ACHN (cell line): ENCODE measurements around the gene MFAP4.

Experiments used
- DNase-seq: peaks from one replicate; pipeline ENCODE4 v3.0.0-alpha.2; 2015
- in situ Hi-C: cut with HindIII; loops from 2 replicates; pipeline ENCODE4 v1.10.0; 2017; ENCODE audit warnings: low sequenced_read_pairs, low pct_ligation_motif_present, low pct_unique_long_range_greater_than_20kb

The MFAP4 gene

DNA sequence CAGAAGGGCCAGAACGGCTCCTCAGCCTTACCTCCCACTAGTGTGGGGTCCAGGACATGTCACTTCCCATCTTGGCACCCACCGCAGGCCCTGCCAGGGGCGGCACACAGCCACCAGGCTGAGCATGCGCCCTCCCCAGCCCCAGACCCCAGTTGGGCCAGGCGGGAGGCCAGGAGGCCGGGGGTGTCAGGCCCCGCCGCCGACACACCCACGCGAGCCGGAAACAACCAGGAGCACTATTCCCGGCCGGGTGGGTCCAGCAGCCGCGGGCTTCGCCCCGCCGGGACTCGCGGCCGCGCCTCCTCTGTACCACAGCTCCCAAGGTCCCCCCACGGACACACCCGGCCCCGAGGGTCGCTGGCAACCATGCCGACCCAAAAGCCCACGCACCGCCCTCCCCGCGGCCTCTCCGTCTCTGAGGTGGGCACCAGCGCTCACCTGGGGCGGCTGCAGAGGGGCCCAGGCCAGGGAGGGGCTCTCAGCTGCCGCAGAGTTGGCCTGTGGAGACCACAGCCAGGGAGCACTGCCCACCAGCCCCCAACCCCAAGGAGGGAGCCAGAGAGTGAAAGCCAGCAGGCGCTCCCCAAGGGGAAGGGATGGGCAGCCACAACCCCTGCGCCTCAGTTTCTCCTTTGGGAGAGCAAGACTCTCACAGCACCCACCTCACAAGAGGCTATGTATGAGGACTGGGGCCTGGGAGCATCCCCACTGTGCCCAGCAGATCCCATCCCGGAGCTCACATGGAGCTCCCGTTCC, 42.5 kb downstream of the MFAP4 start:
- in situ Hi-C loops, result no loop called here
- DNase-seq, result no peak

DNA sequence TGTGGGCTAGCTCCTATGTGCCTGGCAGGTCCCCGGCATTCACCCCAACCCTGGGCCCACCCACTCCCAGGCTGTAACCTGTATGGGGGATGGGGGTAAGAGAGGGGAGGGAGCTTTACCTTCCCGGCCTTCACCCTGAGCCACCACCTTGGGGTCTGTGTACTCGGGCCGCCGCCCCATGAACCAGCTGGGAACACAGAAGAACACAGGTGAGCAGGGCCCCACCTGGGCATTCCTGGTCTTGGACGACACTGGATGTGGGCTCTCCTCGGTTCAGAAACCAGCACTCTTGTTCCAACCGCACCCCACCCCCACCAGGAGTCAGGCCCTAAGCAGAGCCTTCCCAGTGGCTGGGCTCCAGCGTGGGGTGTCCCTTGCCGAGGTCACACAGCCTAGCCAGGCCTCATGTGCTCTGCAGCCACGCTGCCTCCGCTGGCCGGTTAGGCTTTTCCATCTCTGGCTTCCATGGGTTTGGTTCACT, 43.3 kb downstream of the MFAP4 start:
- in situ Hi-C loops, result no loop called here
- no peak for DNase-seq

DNA sequence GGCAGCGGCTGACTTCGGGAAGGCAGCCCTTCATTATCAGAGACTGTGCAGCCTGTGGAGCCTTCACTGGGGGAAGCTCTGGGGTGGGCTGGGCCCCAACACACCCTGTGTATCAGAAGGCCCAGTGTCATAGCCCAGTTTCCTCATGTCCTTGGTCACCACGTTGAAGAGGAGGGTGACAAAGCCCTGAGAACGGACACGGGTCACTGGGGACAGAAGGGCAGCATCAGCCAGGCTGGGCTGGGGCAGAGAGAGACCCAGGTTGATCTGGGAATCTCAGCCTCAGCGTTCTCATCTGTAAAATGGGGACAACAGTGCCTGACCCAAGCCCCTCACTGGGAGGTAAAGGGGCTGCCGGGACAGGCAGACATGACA, 43.7 kb downstream of the MFAP4 start:
- DNase-seq, result no peak
- in situ Hi-C loops, result no loop called here

DNA sequence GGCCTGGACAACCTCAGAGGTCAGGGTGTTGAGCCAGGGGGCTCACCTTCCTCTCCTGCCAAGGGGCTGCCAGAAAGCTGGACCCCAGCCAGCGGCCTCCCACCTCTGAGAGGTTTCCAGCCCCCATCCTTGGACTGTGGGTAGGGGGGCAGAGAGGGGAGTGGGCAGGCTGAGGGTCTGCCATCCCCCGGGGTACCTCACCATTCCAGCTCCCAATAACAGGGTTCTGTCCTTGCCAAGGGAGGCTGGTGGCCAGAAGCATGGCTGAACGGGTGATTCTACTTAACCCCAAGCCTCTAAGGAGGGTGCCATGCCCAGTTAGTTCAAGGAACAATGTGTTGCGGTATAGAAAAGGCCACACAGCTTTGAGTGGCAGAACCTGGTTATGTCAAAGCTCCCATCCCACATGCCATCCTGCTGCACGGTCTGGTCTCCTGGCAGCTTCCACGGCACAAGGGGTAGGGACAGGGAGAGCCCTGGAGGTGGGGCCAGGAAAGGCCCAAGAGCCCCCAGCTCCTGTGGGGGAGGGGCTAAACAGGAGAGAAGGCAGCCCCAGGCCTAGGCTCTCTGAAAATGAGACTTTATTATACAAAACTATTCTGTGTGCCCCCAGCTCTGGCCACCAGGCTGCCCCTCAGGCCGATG, 44.3 kb downstream of the MFAP4 start:
- DNase-seq, result no peak
- in situ Hi-C loops, result no loop called here

DNA sequence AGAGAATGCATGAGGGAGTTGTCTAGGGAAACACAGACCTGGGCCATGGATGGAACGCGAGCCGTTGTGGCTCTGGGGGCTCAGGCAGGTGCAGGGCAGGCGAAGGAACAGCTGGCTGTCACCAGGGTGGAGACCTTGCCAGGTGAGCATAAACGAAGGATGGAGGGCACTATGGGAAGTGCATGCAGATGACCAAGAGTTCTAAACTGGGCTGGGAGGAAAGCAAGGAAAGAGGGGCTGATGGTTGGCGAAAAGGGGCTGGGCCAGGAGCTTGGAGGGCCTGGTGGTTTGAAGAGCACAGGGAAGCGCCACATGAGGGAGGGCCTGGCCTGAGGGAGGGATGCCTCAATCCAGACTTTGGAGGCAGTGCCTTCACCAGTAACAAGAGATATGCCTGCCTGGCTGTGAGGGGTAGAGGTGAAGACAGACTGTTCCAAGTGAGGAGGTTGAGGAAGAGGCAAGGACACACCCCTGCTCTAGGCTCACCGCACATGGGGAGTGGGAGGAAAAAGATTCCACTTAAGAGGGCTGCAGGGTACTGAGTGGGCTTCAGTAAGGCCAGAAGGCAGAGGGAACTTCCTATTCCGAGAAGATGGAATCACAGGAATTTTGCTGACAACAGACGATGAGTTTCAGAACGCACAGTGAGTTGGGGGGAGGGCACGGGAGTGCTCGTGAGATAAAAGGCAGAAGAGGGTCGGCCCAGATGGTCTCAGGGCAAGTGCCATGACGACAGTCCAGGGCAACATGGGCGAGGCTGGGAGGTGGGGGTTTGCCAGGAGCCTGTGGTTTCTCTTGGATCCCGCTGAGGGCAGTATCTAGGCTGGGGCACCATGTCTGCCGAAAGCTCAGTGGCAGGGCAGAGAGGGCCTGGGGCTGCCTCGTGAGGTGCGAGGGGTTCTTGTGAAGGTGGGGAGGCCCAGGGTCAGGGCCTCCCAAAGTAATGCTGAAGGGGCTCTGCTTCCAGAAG, 45.1 kb downstream of the MFAP4 start:
- DNase-seq, result no peak
- in situ Hi-C loops, result no loop called here

DNA sequence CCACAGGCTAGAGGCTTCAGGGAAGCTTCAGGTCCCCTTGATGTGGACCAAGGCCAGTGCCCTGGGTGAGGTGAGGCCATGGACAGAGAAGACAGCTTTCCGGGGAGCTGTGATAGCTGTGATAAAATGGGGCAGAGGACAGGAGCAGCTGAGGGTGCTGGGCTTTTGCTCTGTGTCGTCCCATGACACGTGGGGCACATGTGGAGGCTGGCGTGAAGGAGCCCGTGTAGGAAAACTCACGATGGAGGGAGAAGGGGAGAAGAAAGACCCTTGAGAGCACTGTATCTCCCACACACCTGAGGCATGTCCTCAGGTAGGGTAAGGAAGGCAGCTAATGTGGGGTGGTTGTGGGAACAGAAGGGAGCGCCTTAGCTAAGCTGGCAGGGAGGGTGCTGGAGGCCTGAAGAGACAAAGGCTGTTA, 45.8 kb downstream of the MFAP4 start:
- in situ Hi-C loops, result no loop called here
- no peak for DNase-seq

DNA sequence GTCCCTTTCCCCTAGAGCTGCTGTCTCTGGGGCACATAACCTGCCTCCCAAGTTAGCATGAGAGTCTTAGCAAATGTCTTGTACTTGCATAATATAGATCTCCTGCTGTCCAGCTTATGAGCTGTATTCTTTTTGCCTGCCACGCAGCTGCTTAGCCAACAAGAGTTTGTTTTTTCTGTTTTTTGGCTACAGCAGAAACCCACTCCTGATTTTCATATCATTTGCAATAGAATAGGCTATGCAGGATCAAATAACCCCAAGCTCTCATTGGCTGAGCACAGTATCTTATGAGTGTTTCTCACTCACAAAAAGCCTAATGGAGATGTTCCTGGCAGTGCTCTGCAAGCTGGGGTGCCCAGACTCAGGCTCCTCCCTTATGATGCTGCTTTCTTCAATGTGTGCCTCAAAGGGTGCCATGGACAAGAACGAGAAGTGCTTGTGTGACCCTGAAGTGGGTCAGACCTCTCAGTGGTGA, 47.6 kb downstream of the MFAP4 start:
- in situ Hi-C loops, result no loop called here
- DNase-seq, result no peak

DNA sequence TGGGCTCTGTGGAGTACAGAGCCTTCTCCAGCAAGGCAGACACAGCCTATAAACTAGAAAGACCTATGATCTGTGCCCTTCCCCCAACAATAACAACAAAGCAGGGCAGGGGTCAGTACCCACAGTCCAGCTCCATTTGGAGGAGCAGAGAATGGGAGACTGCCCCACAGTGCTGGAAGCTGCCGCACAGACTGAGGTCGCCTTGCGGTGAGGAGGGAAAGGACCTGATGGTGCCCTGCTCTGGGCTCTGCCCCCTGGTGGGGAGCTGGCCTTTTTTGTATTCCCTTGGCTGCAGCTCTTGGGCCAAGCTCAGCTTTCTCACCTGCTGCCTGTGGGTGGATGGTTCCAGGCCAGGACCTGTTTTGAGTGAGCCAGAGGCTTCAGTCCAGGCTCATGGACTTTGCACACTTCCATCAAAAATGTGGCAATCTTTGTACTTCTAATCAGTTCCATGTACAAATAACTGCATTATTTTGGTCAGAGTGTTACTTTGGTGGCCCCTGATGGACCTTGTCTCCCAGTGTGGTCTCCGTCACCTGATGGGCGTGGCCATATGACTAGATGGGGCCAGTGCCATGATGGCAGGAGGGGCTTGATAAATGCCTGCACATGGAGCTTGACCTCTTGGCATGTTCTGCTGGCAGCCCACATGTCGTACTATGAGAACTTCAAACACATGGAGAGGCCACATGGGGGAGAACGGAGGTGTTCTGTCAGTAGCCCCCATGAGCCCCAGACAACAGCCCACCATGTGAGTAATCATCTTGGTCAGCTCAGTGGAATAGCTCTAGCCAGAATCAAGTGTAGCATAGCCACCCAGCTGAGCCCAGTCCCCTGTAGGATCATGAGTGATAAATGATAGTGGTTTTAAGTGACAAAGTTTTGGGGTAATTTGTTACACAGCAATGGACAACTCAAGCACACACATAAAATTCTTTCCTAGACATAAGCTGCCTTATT, 48.7 kb downstream of the MFAP4 start:
- peak; percentile 66 for DNase-seq
- in situ Hi-C loops, result no loop called here

DNA sequence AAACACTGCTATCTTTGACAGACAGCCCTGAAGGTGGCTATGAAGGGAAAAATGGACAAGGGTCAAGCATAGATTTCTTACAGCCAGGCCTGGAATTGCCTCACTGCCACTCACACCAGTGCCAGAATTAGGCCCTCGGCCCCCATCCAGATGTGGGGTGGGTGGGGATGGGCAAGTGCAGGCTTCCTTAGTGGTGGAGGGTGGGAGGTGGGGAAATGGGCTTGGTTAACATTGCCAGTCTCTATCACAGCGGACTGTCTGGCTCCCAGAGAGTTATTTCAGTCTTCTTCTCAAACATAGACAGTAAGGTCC, 49.3 kb downstream of the MFAP4 start:
- in situ Hi-C loops, result no loop called here
- DNase-seq, result no peak

DNA sequence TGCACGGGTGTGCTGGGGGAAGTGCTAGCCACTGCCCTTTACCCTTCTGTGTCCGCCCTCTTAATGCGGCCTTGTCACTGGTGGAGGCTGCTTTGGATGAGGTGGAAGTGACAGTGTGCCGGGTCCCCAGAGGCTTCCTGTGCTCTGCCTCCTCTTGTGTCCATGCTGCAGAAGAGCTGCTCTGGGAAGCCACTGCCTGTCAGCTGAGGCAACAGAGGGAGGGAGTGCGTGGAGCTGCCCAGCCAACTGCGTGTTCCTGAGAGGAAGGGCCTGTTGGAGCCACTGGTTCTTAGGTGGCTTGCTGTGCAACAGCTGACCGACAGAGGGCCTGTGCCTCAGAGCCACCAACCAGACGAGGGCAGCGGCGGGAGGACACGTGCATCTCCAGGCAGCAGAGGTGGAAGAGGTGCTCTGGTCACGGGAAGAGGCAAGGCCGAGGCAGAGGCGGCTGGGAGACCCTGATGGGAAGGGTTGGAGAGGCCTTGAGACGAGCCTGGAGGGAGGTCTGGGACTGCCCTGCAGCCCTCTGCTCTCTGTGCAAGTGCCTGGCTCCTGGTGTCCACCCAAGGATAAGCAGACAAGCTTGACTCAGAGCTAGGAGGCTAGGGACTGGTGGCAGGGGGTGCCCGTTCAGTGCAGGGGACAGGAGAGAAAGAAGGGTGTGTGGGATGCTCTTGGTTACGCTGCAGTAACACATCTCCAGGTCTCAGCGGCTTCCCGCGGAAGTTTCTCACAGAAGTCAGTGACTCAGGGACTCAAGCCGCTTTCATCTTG, 49.9 kb downstream of the MFAP4 start:
- no peak for DNase-seq
- in situ Hi-C loops, result no loop called here

DNA sequence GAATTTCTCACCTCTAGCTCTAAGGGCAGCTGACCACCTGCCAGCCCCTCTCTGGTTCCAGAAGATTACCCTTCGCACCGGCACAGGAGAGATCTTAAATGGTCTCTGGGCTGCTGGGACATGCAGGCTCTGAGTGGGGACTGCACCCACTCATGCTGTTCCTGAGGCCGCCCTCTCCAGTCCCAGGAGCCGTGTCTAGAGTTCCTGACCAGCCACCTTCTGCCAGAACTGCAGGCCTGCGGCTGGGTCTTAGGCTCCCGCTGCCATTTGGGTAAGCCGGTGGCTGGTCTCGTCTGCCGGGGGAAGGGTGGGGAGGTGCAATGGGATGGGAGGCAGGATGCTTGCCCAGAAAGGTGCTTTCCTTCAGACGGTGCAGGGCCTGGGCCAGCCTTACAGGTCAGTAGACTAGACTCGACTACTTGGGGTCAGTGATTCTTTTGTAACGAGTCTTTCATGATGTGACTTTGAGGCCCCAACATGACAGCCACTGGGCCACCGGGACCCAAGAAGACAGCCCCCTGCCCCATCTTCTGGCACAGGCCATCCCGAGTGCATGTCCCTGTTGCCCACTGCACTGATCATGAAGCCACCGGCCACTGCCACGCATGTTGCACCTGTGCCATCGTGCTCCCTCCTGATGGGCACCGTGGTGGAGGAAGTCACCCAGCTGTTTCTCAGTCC, 50.9 kb downstream of the MFAP4 start:
- in situ Hi-C loops, result no loop called here
- no peak for DNase-seq

DNA sequence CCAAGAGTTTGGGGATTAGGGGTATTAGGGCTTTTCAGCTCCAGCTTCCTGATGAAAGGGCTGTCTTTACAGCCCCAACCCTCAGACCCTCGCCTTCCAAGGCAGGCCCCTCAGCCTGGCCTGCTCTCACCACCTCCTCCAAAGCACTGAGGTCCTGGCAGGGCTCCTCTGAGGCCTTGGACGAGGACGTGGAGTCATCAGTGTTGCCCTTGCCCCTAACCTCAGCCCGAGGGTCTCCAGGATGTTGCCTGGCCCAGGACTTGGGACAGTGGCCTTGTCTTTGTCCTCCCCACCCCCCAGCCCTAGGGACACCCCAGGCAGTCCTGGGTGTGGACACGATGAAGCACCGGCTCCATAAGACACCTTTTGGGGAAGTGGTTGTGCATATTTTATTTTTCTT, 52.7 kb downstream of the MFAP4 start:
- DNase-seq, result no peak
- in situ Hi-C loops, result no loop called here

DNA sequence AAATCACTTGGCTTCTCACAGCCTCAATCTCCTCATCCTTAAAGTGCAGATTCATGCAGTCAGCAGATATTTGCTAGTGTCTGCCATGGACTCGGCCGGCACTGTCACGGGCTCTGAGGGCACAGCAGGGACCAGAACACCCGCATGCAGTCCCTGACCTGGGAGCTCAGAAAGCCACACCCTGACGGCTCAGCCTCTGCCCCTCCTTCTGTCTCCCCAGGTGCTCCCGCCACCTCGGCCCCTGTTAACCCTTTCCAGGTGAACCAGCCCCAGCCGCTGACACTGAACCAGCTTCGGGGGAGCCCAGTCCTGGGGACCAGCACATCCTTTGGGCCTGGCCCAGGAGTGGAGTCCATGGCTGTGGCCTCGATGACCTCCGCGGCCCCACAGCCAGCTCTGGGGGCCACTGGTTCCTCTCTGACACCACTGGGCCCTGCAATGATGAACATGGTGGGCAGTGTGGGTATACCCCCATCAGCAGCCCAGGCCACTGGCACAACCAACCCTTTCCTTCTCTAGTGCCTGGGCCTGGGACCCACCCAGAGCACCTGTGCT, 53.2 kb downstream of the MFAP4 start:
- no peak for DNase-seq
- in situ Hi-C loops, result no loop called here
